SJSA1 (cell line): ENCODE measurements around the gene CASP10. TPM values are rescaled to one million over a fixed set of nuclear protein-coding genes. Genes with fewer than 3 reads are reported as not detected.
"Not testable (repeated sequence)": the region's sequence is repeated elsewhere in the genome, so short reads cannot be mapped to it uniquely, and the experiment has no call there.

Source experiments
- DNase-seq, 2 experiments: peaks; one replicate each; pipeline ENCODE4 v3.0.0-alpha.2; 2015 to 2020; ENCODE audit warnings: low spot score in 2 of 2, low read depth in 1 of 2
- H3K27ac ChIP-seq: fragments of 250-450 bp; sonication (Bioruptor Pico); 2 replicates; pipeline ENCODE4 v1.5.1; 2020; ENCODE audit warnings: mild to moderate bottlenecking, moderate library complexity
- H3K27me3 ChIP-seq: fragments of 250-450 bp; sonication (Bioruptor Pico); replicated peaks from 2 replicates; pipeline ENCODE4 v1.5.1; 2020; ENCODE audit warnings: mild to moderate bottlenecking, moderate library complexity
- H3K36me3 ChIP-seq: fragments of 250-450 bp; sonication (Bioruptor Pico); 2 replicates; pipeline ENCODE4 v1.5.1; 2020; ENCODE audit warnings: mild to moderate bottlenecking
- H3K4me1 ChIP-seq: fragments of 250-450 bp; sonication (Bioruptor Pico); replicated peaks from 2 replicates; pipeline ENCODE4 v1.6.1; 2021; ENCODE audit warnings: mild to moderate bottlenecking
- H3K4me3 ChIP-seq: fragments of 250-450 bp; sonication (Bioruptor Pico); 2 replicates; pipeline ENCODE4 v1.5.1; 2020; ENCODE audit warnings: mild to moderate bottlenecking
- H3K9me3 ChIP-seq: fragments of 250-450 bp; sonication (Bioruptor Pico); replicated peaks from 2 replicates; pipeline ENCODE4 v1.5.1; 2020; ENCODE audit warnings: mild to moderate bottlenecking
- total RNA-seq: library from RNA; depleted of rRNA; stranded (reverse); fragments of >200 nt; shearing (Covaris generic); gene quantifications from 2 replicates; pipeline ENCODE4 v1.2.3, GENCODE V29; 2014

Gene CASP10
- total RNA-seq, 1 experiment from 2014 or later, result 1.6 TPM

DNA sequence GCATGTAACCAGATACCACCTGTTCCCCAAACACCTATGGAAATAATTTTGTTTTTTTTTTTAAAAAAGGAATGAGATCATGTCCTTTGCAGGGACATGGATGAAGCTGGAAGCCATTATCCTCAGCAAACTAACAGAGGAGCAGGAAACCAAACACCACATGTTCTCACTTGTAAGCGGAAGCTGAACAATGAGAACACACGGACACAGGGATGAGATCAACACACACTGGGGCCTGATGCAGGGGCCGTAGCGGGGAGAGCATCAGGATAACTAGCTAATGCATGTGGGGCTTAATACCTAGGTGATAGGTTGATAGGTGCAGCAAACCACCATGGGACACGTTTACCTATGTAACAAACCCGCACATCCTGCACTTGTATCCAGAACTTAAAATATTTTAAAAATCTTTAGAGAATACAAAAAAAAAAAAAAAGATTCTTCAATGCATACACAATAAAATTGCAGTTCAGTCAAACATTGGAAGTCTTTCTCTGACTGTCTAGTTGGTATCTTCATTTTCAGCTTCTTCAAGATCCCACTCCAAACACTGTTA lies 11.6 kb upstream of the CASP10 start:
- H3K4me1 ChIP-seq, result no peaks in the 10 kb centered on the region
- H3K36me3 ChIP-seq, result peaks cover 8% of the 10 kb centered on the region
- H3K27me3 ChIP-seq, result no peaks in the 10 kb centered on the region
- no peak for DNase-seq
- H3K4me3 ChIP-seq, result no peak overlapping the region
- no peak overlapping the region for H3K27ac ChIP-seq
- no peaks in the 10 kb centered on the region for H3K9me3 ChIP-seq

DNA sequence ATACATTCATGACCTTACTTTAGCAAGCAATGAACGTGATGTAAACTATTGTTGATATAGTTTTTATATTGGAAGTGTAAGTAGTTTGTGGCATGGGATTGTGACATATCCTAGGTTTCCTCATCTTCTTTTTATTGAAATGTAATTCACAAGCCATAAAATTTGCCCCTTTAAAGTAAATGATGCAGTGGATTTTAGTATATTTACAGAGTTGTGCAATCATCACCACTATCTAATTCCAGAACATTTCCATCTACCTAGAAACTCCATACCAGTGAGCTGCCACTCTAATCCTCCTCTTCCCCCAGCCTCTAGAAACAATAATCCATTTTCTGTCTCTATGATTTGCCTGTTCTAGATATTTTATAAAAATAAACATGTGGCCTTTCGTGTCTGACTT lies 10.7 kb upstream of the CASP10 start:
- Histone ChIP-seq H3K36me3 (peaks cover under 1% of the 10 kb centered on the region), H3K4me1 (no peaks in the 10 kb centered on the region), H3K4me3 (no peak overlapping the region), H3K27ac (no peak overlapping the region), H3K27me3 (no peaks in the 10 kb centered on the region), H3K9me3 (no peaks in the 10 kb centered on the region)
- no peak for DNase-seq

DNA sequence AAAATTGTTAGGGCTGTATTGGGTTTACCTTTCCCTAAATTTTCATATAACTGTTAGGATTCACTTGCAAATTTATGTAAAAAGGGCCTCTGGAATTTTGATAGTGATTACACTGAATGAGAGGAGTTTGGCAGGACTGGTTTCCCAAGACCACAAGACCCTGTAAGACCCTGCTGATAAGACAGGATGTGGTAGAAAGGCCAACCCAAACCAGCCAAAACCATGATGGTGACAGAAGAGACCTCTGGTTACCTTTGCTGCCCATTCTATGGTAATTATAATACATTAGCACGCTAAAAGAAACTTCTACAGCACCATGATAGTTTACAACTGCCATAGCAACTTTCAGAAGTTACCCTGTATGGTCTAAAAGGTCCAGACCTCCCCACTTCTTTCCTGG lies 8.3 kb upstream of the CASP10 start:
- no peak overlapping the region for H3K27ac ChIP-seq
- H3K9me3 ChIP-seq, result peaks cover 4% of the 10 kb centered on the region; the same call in 1 of the 2 replicates
- H3K36me3 ChIP-seq, result no peaks in the 10 kb centered on the region
- H3K27me3 ChIP-seq, result no peaks in the 10 kb centered on the region
- H3K4me3 ChIP-seq, result no peak overlapping the region
- H3K4me1 ChIP-seq, result no peaks in the 10 kb centered on the region
- DNase-seq, result no peak

DNA sequence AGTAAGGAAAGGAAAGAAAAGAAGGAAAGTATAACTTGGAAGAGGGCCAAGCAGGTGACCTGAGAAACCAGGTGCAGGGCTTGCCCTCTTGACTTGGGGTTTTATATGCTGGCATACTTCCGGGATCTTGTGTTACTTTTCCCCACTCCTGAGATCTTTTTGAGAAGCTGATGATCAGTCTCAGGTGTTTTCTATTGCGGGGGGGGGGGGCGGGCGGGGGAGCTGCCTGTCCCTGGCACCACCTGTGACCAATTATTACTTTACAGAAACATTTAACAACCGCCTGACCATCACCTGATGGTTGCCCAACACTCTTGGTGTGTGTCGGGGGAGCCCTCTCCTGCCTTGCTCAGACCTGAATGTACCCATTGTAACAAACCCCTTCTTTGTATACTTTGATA lies 6.9 kb upstream of the CASP10 start:
- no peak for DNase-seq
- no peak overlapping the region for H3K27ac ChIP-seq
- H3K36me3 ChIP-seq, result no peaks in the 10 kb centered on the region
- H3K27me3 ChIP-seq, result no peaks in the 10 kb centered on the region
- peaks cover 4% of the 10 kb centered on the region; the same call in 1 of the 2 replicates for H3K9me3 ChIP-seq
- no peak overlapping the region for H3K4me3 ChIP-seq
- H3K4me1 ChIP-seq, result no peaks in the 10 kb centered on the region

DNA sequence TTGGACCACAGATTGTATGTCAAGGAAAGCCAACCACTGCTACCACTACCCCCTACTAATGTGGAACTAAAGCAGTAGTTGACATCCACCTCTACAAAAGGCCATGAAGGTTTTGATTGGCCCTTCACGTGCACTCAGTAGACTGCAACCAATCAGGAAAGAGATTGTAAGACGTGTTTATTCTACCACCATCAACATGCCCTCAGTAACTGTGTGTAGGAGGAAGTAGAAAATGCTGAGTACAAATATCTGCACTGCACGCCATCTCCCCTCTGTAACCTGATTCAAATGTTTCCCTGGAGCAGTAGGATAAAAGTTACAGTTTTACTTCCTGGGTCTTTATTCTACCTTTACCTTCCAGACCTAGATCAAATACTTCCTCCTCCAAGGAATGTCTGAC lies 2.9 kb upstream of the CASP10 start:
- Histone ChIP-seq H3K4me3 (no peak overlapping the region), H3K27ac (no peak overlapping the region), H3K4me1 (peaks cover 8% of the 10 kb centered on the region), H3K9me3 (peaks cover 4% of the 10 kb centered on the region; the same call in 1 of the 2 replicates), H3K36me3 (no peaks in the 10 kb centered on the region), H3K27me3 (no peaks in the 10 kb centered on the region)
- no peak for DNase-seq

DNA sequence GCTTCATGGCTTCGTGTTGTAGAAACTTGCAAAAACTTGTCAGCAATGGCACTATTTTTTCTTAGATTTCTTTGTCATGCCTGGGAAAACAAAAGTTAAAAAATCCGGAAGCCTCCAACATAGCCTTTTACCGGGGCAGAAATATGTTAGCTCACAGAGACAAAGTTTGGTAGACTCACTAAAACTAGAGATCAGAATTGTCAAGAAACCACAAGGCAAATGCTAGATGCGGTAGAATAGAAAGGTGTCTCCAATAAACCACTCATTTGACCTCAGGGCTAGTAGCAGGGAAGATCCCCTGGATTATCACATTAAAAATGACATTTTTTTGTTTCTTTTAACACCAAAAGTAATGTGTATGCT lies 405 bp downstream of the CASP10 start:
- no peaks in the 10 kb centered on the region for H3K36me3 ChIP-seq
- 0 out of 2 replicates have a peak overlapping the region, but pooled peaks have one; percentile 27 for H3K27ac ChIP-seq
- H3K4me3 ChIP-seq, result peak overlapping the region; percentile 33
- DNase-seq, result no peak
- H3K27me3 ChIP-seq, result no peaks in the 10 kb centered on the region
- H3K4me1 ChIP-seq, result peaks cover 8% of the 10 kb centered on the region
- H3K9me3 ChIP-seq, result peaks cover under 1% of the 10 kb centered on the region; the same call in 1 of the 2 replicates

DNA sequence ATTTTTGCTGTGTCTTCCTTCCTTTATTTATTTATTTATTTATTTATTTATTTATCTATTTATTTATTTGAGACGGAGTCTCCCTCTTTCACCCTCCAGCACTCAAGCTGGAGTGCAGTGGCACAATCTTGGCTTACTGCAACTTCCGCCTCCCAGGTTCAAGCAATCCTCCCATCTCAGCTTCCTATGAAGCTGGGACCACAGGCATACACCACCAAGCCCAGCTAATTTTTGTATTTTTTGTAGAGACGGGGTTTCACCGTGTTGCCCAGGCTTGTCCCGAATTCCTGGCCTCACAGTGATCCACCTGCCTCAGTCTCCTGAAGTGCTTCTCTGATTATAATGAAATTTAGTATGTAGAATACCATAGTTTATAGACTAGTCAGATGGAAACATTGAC lies 894 bp downstream of the CASP10 start:
- not testable (repeated sequence) for H3K27me3 ChIP-seq, DNase-seq, H3K9me3 ChIP-seq, H3K36me3 ChIP-seq, H3K4me3 ChIP-seq, H3K27ac ChIP-seq, H3K4me1 ChIP-seq

DNA sequence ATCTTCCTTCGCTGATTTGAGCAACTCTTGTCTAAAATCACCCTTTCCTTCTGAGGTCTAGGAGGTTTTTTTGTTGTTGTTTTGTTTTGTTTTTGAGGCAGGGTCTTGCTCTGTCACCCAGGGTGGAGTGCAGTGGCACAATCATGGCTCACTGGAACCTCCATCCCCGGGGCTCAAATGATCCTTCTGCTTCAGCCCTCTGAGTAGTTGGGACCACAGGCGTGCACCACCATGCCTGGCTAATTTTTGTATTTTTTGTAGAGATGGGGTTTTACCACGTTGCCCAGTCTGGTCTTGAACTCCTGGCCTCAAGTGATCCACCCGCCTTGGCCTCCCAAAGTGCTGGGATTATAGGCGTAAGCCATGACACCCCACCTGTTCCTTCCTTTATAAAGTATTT lies 1.3 kb downstream of the CASP10 start:
- not testable (repeated sequence) for H3K27me3 ChIP-seq, H3K27ac ChIP-seq, H3K9me3 ChIP-seq, H3K4me1 ChIP-seq, H3K36me3 ChIP-seq, H3K4me3 ChIP-seq, DNase-seq

DNA sequence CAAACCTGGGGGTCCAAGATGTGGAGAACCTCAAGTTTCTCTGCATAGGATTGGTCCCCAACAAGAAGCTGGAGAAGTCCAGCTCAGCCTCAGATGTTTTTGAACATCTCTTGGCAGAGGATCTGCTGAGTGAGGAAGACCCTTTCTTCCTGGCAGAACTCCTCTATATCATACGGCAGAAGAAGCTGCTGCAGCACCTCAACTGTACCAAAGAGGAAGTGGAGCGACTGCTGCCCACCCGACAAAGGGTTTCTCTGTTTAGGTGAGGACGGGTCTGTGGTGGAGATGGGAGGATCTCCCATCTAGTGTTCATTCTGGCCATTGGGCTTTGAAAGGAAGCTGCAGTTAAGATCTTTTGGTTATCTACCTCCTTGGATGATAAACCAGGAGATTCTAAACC lies 2.9 kb downstream of the CASP10 start:
- Histone ChIP-seq H3K27me3 (no peaks in the 10 kb centered on the region; the same call in 1 of the 2 replicates), H3K4me3 (no peak overlapping the region), H3K27ac (no peak overlapping the region), H3K4me1 (peaks cover 8% of the 10 kb centered on the region), H3K9me3 (peaks cover 3% of the 10 kb centered on the region; the same call in 1 of the 2 replicates), H3K36me3 (no peaks in the 10 kb centered on the region)
- DNase-seq, result no peak

DNA sequence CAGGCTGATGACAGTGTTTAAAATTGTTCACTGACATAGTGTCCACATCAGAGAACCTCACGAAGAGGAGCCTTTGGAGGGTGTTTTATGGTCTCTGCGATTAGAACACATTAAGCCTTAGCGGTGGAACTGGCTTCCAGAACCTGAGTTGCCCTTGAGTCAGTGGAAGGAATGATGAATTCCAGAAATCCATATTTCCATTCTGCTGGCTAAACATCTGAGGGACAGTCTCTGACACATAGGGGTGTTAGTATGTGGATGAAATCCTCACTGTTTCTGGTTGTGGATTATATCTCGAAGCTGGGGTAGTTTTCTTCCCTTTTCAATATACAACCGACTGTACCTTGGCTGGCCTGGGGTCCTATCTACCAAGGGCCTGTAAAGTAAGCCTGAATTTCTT lies 4.0 kb downstream of the CASP10 start:
- DNase-seq, result no peak
- H3K9me3 ChIP-seq, result peaks cover 3% of the 10 kb centered on the region; the same call in 1 of the 2 replicates
- no peak overlapping the region for H3K27ac ChIP-seq
- H3K4me3 ChIP-seq, result no peak overlapping the region
- peaks cover 8% of the 10 kb centered on the region for H3K4me1 ChIP-seq
- no peaks in the 10 kb centered on the region for H3K36me3 ChIP-seq
- H3K27me3 ChIP-seq, result no peaks in the 10 kb centered on the region; the same call in 1 of the 2 replicates

DNA sequence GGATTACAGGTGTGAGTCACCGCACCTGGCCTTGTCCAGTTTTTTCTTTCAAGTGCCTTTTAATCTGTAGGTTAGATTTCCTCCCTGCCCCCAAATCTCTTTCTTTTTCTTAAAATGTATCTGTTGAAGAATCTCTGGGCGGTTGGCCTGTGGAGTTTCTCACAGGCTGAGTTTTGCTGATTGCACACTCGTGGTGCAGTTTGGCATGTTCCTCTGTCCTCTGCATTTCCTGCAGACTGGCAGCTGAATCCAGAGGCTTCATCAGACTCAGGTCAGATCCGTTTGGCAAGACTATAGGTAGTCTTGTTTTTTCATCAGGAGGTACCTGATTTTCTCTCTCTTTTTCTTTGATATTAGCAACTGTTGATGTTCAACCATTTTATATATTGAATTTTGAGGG lies 5.5 kb downstream of the CASP10 start:
- no peaks in the 10 kb centered on the region for H3K36me3 ChIP-seq
- H3K27ac ChIP-seq, result no peak overlapping the region
- H3K4me1 ChIP-seq, result no peaks in the 10 kb centered on the region
- no peak for DNase-seq
- H3K27me3 ChIP-seq, result no peaks in the 10 kb centered on the region; the same call in 1 of the 2 replicates
- no peak overlapping the region for H3K4me3 ChIP-seq
- H3K9me3 ChIP-seq, result 0 out of 2 replicates have a peak, but pooled peaks cover 3% of the 10 kb centered on the region

DNA sequence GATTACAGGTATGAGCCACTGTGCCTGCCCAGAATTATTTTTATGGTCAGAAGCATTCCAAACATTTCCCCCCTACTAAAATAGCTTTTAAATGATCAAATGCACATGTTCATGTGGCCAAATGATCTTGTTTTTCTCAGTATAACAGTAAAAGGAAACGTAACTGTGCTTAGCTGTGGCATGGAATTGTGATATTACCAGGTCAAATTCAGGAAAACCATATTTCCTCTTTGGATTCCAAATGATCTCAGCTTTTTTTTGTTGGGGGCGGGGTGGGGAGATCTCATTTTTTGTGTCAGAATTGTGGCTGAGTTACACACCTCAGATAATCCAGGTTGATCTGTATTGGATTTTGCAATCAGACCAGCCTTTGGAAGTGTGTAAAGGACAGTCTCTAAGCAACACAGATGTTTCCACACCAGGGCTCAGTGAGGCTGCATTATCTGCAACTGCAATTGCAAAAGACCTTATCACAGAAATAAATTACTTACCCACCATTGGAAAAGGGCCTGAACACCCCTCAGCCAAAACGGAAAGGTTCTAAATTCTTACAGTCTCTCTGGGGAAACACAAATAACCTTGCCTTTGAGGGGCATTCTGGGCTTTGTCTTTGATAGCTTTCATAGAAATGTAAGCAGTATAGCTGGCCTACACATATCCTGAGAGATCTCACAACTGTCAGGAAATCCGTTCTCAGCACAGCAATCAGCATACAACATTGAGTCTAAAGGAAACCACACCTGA lies 8.4 kb downstream of the CASP10 start:
- no peaks in the 10 kb centered on the region; the same call in 1 of the 2 replicates for H3K27me3 ChIP-seq
- no peaks in the 10 kb centered on the region for H3K36me3 ChIP-seq
- no peak overlapping the region for H3K27ac ChIP-seq
- no peak for DNase-seq
- H3K4me3 ChIP-seq, result no peak overlapping the region
- no peaks in the 10 kb centered on the region for H3K4me1 ChIP-seq
- 0 out of 2 replicates have a peak, but pooled peaks cover 3% of the 10 kb centered on the region for H3K9me3 ChIP-seq

DNA sequence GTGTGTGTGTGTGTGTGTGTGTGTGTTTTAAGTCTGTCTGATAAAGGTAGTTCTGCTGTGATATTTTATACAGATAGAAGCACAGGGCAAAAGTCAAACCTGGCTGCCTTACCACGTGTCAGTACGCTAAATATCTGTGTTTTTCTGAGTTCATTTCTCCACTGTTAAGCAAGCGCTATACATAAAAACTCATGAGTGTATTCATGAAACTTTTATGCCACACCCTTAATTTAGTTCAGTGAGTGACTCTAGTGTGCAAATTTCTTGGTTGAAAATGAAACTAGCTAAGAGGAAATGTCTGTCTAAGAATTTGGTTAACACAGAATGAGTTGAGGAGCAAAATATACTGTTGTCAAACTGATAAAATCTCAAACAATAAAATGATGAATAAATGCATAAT lies 11.2 kb downstream of the CASP10 start:
- H3K9me3 ChIP-seq, result no peaks in the 10 kb centered on the region
- no peaks in the 10 kb centered on the region for H3K36me3 ChIP-seq
- no peak overlapping the region for H3K27ac ChIP-seq
- no peaks in the 10 kb centered on the region; the same call in 1 of the 2 replicates for H3K27me3 ChIP-seq
- H3K4me1 ChIP-seq, result no peaks in the 10 kb centered on the region
- H3K4me3 ChIP-seq, result no peak overlapping the region
- no peak for DNase-seq

DNA sequence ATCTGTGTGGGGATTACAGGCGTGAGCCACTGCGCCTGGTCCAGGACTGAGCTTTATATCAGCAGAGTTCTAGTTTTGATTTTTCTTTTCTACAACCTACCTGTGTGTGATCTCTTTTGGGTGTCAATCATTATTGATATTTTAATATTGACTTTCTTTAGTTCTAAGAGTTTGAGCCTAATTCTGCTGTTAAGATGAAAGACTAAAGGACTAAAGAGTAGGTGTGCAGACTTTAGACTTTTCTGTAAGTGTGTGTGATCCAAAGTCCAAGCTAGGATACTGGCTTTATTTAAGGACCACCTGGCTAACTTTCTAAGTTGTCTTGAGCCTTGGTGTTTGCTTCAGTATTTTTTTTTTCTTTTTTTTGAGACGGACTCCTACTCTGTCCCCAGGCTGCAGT lies 12.4 kb downstream of the CASP10 start:
- no peaks in the 10 kb centered on the region for H3K4me1 ChIP-seq
- DNase-seq, result no peak
- H3K4me3 ChIP-seq, result no peak overlapping the region
- no peaks in the 10 kb centered on the region for H3K36me3 ChIP-seq
- no peaks in the 10 kb centered on the region for H3K9me3 ChIP-seq
- H3K27me3 ChIP-seq, result no peaks in the 10 kb centered on the region; the same call in 1 of the 2 replicates
- H3K27ac ChIP-seq, result no peak overlapping the region
